Measurements from ENCODE around the gene ELANE.

Gene ELANE

DNA sequence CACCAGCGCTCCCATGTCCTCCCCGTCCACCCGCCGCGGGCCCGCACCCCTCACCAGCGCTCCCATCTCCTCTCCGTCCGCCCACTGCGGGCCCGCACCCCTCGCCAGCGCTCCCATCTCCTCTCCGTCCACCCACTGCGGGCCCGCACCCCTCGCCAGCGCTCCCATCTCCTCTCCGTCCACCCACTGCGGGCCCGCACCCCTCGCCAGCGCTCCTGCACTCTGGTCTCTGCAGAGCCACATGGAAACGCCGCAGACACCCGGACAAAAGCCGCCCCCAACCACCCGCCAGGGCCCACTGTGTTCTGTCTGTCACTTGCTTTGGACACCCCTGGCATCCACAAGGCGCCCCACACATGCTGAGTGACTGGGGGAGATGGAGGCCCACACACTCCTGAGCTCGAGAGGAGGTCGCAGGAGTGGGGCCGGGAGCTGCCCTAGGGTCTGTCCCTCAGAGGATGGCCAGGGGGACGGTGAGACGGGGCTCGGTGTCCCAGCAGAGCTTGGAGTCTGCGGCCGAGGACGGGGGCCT lies 14.7 kb downstream of the ELANE start:
- Histone ChIP-seq H3K79me2 (ENCODE audit: insufficient read depth, low read length) (no peaks in the 10 kb centered on the region), H3K9me3 (ENCODE audit: low read length) (no peaks in the 10 kb centered on the region), H3K9me2 (ENCODE audit: low read depth, low read length) (no peaks in the 10 kb centered on the region), H3F3A (ENCODE audit: insufficient read depth, low read length) (no peaks in the 10 kb centered on the region), H3K27me3 (ENCODE audit: insufficient read depth, low read length) (no peaks in the 10 kb centered on the region), H3K4me2 (ENCODE audit: low read length) (no peak overlapping the region), H4K20me1 (ENCODE audit: insufficient read depth, low read length) (no peaks in the 10 kb centered on the region), H3K4me3 (ENCODE audit: low read depth, low read length, poor library complexity, severe bottlenecking) (no peak overlapping the region), H3K36me3 (ENCODE audit: insufficient read depth, low read length) (peaks cover 26% of the 10 kb centered on the region), H3K4me1 (ENCODE audit: insufficient read depth, low read length, severe bottlenecking) (peaks cover 14% of the 10 kb centered on the region), H3K27ac (ENCODE audit: low read depth, low read length, poor library complexity, severe bottlenecking) (no peak overlapping the region), H3K9ac (ENCODE audit: low read length) (no peak overlapping the region), H2AFZ (ENCODE audit: low read length) (no peak overlapping the region)
- no peak for TF ChIP-seq EZH2 (IDR thresholded peaks at IDR 0.05; ENCODE audit: borderline replicate concordance, low read length)

DNA sequence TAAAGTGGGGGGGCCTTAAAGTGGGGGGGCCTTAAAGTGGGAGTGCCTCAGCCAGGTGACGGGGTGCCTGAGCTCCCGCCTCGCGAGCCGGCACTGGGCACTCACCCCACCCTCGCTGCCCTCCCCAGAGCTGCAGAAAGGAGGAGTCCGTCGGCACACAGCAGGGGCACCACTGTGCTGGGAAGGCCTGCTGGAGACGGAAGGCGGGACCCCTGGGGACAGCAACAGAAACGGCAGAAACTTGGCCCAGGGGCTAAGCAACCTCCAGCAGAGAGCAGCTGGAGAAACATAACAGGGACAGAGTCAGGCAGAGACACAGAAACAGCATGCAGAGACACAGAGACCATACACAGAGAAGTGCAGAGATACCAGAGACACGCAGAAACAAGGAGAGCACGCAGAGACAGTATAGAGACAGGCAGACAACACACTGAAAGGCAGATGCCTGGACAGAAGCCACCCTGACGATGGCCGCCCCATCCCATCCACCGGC lies 15.2 kb downstream of the ELANE start:
- Histone ChIP-seq H3K4me2 (ENCODE audit: low read length) (no peak overlapping the region), H3K79me2 (ENCODE audit: insufficient read depth, low read length) (no peaks in the 10 kb centered on the region), H4K20me1 (ENCODE audit: insufficient read depth, low read length) (no peaks in the 10 kb centered on the region), H3K4me3 (ENCODE audit: low read depth, low read length, poor library complexity, severe bottlenecking) (no peak overlapping the region), H2AFZ (ENCODE audit: low read length) (no peak overlapping the region), H3K27ac (ENCODE audit: low read depth, low read length, poor library complexity, severe bottlenecking) (no peak overlapping the region), H3K9ac (ENCODE audit: low read length) (no peak overlapping the region), H3K4me1 (ENCODE audit: insufficient read depth, low read length, severe bottlenecking) (peaks cover 20% of the 10 kb centered on the region), H3K36me3 (ENCODE audit: insufficient read depth, low read length) (peaks cover 26% of the 10 kb centered on the region), H3K9me3 (ENCODE audit: low read length) (no peaks in the 10 kb centered on the region), H3F3A (ENCODE audit: insufficient read depth, low read length) (no peaks in the 10 kb centered on the region), H3K27me3 (ENCODE audit: insufficient read depth, low read length) (no peaks in the 10 kb centered on the region), H3K9me2 (ENCODE audit: low read depth, low read length) (no peaks in the 10 kb centered on the region)
- TF ChIP-seq, protein P1, sequence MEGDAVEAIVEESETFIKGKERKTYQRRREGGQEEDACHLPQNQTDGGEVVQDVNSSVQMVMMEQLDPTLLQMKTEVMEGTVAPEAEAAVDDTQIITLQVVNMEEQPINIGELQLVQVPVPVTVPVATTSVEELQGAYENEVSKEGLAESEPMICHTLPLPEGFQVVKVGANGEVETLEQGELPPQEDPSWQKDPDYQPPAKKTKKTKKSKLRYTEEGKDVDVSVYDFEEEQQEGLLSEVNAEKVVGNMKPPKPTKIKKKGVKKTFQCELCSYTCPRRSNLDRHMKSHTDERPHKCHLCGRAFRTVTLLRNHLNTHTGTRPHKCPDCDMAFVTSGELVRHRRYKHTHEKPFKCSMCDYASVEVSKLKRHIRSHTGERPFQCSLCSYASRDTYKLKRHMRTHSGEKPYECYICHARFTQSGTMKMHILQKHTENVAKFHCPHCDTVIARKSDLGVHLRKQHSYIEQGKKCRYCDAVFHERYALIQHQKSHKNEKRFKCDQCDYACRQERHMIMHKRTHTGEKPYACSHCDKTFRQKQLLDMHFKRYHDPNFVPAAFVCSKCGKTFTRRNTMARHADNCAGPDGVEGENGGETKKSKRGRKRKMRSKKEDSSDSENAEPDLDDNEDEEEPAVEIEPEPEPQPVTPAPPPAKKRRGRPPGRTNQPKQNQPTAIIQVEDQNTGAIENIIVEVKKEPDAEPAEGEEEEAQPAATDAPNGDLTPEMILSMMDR (IDR thresholded peaks at IDR 0.05; ENCODE audit: low read length): no peak
- no peak for TF ChIP-seq EZH2 (IDR thresholded peaks at IDR 0.05; ENCODE audit: borderline replicate concordance, low read length)

DNA sequence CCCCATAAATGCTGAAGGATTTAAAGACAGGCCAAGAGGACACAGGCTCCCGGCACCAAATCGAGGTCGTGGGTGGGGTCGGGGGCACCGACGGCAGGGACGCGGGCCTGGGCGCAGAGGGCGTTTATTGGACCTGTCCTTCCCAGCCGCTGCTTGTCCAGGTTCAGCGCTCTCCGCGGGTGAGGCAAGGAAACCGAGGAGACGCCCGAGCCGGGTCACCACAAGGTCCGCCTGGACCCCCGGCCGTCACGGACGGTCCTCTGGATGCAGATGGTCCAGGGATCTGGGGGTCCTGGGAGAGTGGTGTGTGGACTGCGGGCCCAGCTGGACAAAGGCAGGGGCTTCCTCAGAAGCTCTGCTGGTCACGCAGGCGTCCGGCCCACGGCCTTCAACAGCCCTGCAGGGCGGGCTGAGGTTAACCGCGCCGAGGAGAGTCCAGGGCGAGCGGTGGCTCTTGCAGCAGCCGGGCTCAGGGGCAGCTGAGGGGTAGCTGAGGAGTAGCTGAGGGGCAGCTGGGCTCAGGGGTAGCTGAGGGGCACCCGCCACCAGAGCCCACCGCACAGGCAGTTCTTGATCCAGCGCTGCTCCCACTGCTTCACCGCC lies 15.9 kb downstream of the ELANE start:
- no peaks in the 10 kb centered on the region for H3K9me3 ChIP-seq (ENCODE audit: low read length)
- no peak overlapping the region for H3K9ac ChIP-seq (ENCODE audit: low read length)
- H3K4me3 ChIP-seq (ENCODE audit: low read depth, low read length, poor library complexity, severe bottlenecking): no peak overlapping the region
- TF ChIP-seq, protein P1 (IDR thresholded peaks at IDR 0.05; ENCODE audit: low read length): no peak
- no peak for TF ChIP-seq EZH2 (IDR thresholded peaks at IDR 0.05; ENCODE audit: borderline replicate concordance, low read length)
- H3K4me2 ChIP-seq (ENCODE audit: low read length): no peak overlapping the region
- H3F3A ChIP-seq (ENCODE audit: insufficient read depth, low read length): no peaks in the 10 kb centered on the region
- H3K79me2 ChIP-seq (ENCODE audit: insufficient read depth, low read length): no peaks in the 10 kb centered on the region
- no peaks in the 10 kb centered on the region for H4K20me1 ChIP-seq (ENCODE audit: insufficient read depth, low read length)
- no peak overlapping the region for H2AFZ ChIP-seq (ENCODE audit: low read length)
- H3K4me1 ChIP-seq (ENCODE audit: insufficient read depth, low read length, severe bottlenecking): peaks cover 18% of the 10 kb centered on the region
- peaks cover 26% of the 10 kb centered on the region for H3K36me3 ChIP-seq (ENCODE audit: insufficient read depth, low read length)
- H3K27ac ChIP-seq (ENCODE audit: low read depth, low read length, poor library complexity, severe bottlenecking): no peak overlapping the region
- no peaks in the 10 kb centered on the region for H3K27me3 ChIP-seq (ENCODE audit: insufficient read depth, low read length)
- no peaks in the 10 kb centered on the region for H3K9me2 ChIP-seq (ENCODE audit: low read depth, low read length)
